ENCODE measurements around the gene RXRA. TPM values are rescaled to one million over a fixed set of nuclear protein-coding genes. Genes with fewer than 3 reads are reported as not detected.

The RXRA gene
- total and polyA plus RNA-seq, 2 of the 13 experiments (the other 11 are each of a cell fraction or from before 2014, with no cell fraction given), result 18.9 to 29.2 TPM

DNA sequence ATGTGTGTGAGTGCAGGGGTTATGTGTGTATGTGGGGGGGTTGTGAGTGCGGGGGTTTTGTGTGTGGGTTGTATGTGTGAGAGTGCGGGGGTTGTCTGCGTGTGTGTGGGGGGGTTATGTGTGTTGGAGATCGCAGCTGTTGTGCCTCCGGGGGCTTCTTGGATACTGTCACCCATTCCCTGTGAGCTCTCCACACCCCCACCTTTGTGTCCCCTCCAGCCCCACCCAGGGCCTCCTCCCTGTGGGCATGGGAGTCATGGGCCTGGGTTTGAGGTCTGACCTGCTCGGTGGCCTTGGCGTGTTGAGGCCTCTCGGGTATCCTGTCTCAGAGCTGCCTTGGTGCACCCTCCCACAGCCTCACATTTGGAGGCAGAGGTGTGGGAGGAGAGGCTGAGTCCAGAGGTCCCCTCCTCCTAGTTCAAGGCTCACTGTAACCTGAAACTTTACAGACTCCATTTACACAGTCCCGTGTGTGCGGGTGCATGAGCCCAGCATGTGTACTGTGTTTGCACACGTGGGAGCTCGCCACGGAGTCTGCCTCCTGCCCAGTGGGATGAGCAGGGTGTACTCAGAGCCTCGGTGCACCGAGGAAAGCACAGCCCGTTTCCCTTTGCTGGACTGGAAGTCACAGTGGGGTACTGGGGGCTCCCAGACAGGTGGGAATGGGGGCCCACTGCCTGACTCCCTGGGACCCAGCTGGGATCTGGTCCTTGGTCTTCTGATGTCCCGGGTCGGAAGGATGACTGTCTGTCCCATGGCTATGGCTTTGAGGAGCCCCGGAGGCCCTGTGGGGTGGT, 43.4 kb downstream of the RXRA start (continued):
- TF ChIP-seq, protein P1, sequence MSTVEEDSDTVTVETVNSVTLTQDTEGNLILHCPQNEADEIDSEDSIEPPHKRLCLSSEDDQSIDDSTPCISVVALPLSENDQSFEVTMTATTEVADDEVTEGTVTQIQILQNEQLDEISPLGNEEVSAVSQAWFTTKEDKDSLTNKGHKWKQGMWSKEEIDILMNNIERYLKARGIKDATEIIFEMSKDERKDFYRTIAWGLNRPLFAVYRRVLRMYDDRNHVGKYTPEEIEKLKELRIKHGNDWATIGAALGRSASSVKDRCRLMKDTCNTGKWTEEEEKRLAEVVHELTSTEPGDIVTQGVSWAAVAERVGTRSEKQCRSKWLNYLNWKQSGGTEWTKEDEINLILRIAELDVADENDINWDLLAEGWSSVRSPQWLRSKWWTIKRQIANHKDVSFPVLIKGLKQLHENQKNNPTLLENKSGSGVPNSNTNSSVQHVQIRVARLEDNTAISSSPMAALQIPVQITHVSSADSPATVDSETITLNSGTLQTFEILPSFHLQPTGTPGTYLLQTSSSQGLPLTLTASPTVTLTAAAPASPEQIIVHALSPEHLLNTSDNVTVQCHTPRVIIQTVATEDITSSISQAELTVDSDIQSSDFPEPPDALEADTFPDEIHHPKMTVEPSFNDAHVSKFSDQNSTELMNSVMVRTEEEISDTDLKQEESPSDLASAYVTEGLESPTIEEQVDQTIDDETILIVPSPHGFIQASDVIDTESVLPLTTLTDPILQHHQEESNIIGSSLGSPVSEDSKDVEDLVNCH (CRISPR knock-in tag; IDR thresholded peaks at IDR 0.05), result no peak
- TF ChIP-seq BCL6 (CRISPR knock-in tag; IDR thresholded peaks at IDR 0.05) (peak; percentile 29; the same call in 1 of the 2 replicates), TSC22D2 (CRISPR knock-in tag; IDR thresholded peaks at IDR 0.05; ENCODE audit: borderline replicate concordance) (no peak), ZNF790 (CRISPR knock-in tag; IDR thresholded peaks at IDR 0.05; ENCODE audit: borderline replicate concordance) (no peak), KDM3A (CRISPR knock-in tag; IDR thresholded peaks at IDR 0.05; ENCODE audit: low read depth) (no peak), KLF6 (CRISPR knock-in tag; IDR thresholded peaks at IDR 0.05) (no peak), ZBTB7B (CRISPR knock-in tag; IDR thresholded peaks at IDR 0.05) (no peak), EHMT2 (IDR thresholded peaks at IDR 0.05; ENCODE audit: borderline replicate concordance, low read depth, low read length) (no peak), PHF5A (CRISPR knock-in tag; IDR thresholded peaks at IDR 0.05; ENCODE audit: low read depth, unreplicated experiment) (no peak), PHF20 (CRISPR knock-in tag; IDR thresholded peaks at IDR 0.05) (no peak), AGO2 (optimal IDR thresholded peaks at IDR 0.05; ENCODE audit: low read depth, low read length) (no peak), NAIF1 (CRISPR knock-in tag; IDR thresholded peaks at IDR 0.05; ENCODE audit: borderline replicate concordance) (no peak), ZBTB8A (CRISPR knock-in tag; IDR thresholded peaks at IDR 0.05; ENCODE audit: borderline replicate concordance, low read depth) (no peak), TARDBP (CRISPR knock-in tag; IDR thresholded peaks at IDR 0.05) (peak; percentile 72; the same call in 1 of the 2 replicates), TBX3 (IDR thresholded peaks at IDR 0.05; ENCODE audit: borderline replicate concordance) (no peak), ZNF451 (CRISPR knock-in tag; IDR thresholded peaks at IDR 0.05) (no peak), MAFF (IDR thresholded peaks at IDR 0.05; ENCODE audit: low read depth, low read length) (no peak), ATAD3A (CRISPR knock-in tag; IDR thresholded peaks at IDR 0.05) (no peak)
- TF ChIP-seq, protein P2, sequence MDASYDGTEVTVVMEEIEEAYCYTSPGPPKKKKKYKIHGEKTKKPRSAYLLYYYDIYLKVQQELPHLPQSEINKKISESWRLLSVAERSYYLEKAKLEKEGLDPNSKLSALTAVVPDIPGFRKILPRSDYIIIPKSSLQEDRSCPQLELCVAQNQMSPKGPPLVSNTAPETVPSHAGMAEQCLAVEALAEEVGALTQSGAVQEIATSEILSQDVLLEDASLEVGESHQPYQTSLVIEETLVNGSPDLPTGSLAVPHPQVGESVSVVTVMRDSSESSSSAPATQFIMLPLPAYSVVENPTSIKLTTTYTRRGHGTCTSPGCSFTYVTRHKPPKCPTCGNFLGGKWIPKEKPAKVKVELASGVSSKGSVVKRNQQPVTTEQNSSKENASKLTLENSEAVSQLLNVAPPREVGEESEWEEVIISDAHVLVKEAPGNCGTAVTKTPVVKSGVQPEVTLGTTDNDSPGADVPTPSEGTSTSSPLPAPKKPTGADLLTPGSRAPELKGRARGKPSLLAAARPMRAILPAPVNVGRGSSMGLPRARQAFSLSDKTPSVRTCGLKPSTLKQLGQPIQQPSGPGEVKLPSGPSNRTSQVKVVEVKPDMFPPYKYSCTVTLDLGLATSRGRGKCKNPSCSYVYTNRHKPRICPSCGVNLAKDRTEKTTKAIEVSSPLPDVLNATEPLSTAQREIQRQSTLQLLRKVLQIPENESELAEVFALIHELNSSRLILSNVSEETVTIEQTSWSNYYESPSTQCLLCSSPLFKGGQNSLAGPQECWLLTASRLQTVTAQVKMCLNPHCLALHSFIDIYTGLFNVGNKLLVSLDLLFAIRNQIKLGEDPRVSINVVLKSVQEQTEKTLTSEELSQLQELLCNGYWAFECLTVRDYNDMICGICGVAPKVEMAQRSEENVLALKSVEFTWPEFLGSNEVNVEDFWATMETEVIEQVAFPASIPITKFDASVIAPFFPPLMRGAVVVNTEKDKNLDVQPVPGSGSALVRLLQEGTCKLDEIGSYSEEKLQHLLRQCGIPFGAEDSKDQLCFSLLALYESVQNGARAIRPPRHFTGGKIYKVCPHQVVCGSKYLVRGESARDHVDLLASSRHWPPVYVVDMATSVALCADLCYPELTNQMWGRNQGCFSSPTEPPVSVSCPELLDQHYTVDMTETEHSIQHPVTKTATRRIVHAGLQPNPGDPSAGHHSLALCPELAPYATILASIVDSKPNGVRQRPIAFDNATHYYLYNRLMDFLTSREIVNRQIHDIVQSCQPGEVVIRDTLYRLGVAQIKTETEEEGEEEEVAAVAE (CRISPR knock-in tag; IDR thresholded peaks at IDR 0.05; ENCODE audit: borderline replicate concordance), result no peak
- TF ChIP-seq, protein P3, sequence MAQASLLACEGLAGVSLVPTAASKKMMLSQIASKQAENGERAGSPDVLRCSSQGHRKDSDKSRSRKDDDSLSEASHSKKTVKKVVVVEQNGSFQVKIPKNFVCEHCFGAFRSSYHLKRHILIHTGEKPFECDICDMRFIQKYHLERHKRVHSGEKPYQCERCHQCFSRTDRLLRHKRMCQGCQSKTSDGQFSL (CRISPR knock-in tag; IDR thresholded peaks at IDR 0.05), result no peak
- TF ChIP-seq, protein P4, sequence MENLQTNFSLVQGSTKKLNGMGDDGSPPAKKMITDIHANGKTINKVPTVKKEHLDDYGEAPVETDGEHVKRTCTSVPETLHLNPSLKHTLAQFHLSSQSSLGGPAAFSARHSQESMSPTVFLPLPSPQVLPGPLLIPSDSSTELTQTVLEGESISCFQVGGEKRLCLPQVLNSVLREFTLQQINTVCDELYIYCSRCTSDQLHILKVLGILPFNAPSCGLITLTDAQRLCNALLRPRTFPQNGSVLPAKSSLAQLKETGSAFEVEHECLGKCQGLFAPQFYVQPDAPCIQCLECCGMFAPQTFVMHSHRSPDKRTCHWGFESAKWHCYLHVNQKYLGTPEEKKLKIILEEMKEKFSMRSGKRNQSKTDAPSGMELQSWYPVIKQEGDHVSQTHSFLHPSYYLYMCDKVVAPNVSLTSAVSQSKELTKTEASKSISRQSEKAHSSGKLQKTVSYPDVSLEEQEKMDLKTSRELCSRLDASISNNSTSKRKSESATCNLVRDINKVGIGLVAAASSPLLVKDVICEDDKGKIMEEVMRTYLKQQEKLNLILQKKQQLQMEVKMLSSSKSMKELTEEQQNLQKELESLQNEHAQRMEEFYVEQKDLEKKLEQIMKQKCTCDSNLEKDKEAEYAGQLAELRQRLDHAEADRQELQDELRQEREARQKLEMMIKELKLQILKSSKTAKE (CRISPR knock-in tag; IDR thresholded peaks at IDR 0.05; ENCODE audit: borderline replicate concordance), result 0 out of 2 replicates have a peak, but pooled peaks have one; percentile 19
